Measurements from ENCODE around the gene RNF20.

DNA sequence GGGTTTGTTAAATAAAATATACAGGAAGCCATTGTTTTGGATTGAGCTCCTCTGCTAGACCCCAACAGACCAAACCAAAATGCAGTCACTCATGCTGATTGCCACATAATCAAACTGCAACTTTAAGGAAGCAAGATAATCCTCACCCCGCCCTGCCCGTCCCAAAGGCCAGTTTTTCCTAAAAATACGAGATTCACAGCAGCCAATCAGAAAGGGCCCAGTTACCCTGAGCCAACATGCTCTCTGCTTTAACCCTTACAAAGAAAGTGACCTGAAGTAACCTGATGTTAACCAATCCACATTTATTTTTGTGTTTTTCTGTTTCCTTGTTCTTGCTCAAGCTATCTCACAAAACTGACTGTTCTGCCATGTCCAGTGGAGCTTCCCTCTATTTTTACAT lies 21.5 kb upstream of the RNF20 start:
- TF ChIP-seq POLR2A (IDR thresholded peaks at IDR 0.05; ENCODE audit: low read depth, low read length) (no peak), EZH2 (IDR thresholded peaks at IDR 0.05; ENCODE audit: borderline replicate concordance, low read depth, low read length, severe bottlenecking) (no peak), CTCF (IDR thresholded peaks at IDR 0.05; ENCODE audit: extremely low read depth in 1 of 2, insufficient read depth in 1 of 2, low read depth in 1 of 2, low read length in 2 of 2) (no peak)
